Measurements from ENCODE around the gene PRR20A.

DNA sequence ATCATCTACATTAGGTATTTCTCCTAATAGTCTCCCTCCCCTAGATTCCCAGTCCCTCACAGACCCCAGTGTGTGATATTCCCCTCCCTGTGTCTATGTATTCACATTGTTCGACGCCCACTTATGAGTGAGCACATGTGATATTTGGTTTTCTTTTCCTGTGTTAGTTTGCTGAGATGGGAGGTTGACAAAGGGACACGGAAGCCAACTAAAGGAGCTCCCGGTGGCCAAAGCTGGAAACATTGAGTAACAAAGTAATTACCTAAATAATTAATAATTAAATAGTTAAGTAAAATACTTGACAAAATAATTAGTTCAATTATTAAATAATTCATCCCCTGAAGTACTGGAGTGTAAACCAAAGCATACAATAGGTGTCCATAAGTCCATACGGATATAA, 1.7 kb upstream of the PRR20A start:
- TF ChIP-seq EZH2 (IDR thresholded peaks at IDR 0.05; ENCODE audit: insufficient read depth, poor library complexity, severe bottlenecking) (no peak), EZH2phosphoT487 (IDR thresholded peaks at IDR 0.05; ENCODE audit: insufficient read depth, low read depth) (no peak)

Measured in GM23248 (cell line).